DND-41 (cell line): ENCODE measurements around the gene MEIOB.

Experiments
- CTCF ChIP-seq: IDR thresholded peaks from 2 replicates; pipeline ENCODE4 v1.5.1; 2012; ENCODE audit warnings: borderline replicate concordance, low read length, moderate library complexity, mild to moderate bottlenecking; ENCODE audit not compliant: poor library complexity, severe bottlenecking; ENCODE audit errors: extremely low read depth
- EZH2 ChIP-seq: IDR thresholded peaks from 3 replicates; pipeline ENCODE4 v1.6.1; 2012; ENCODE audit warnings: borderline replicate concordance, low read depth, mild to moderate bottlenecking, moderate library complexity, low read length, inconsistent platforms; ENCODE audit not compliant: severe bottlenecking

- TF ChIP-seq EZH2 (no peak), CTCF (no peak)
Measured at GRCh38 chr16:1809281-1809801, 62.6 kb downstream of the MEIOB start.
